BJ (cell line): ENCODE results near the gene STK33. TPM values are rescaled to one million over a fixed set of nuclear protein-coding genes. Genes with fewer than 3 reads are reported as not detected.

Experiments used
- CTCF ChIA-PET: fragments of 350-600 bp; formaldehyde crosslinking; extraction: SDS; loops from one replicate; lab custom pipeline; 2021; ENCODE audit warnings: antibody characterized with exemption, inconsistent platforms; lab: Yijun Ruan, JAX
- POLR2A ChIA-PET: fragments of 300-600 bp; sonication (Branson Sonifier 250); formaldehyde crosslinking; extraction: SDS; loops from one replicate; lab custom pipeline; 2021; ENCODE audit warnings: antibody characterized with exemption; lab: Charles Lee
- DNase-seq: peaks from one replicate; pipeline ENCODE4 v3.0.0-alpha.2; 2011; ENCODE audit warnings: low read depth
- H3K27me3 ChIP-seq: 2 replicates; pipeline ENCODE4 v1.6.0; 2011; ENCODE audit warnings: low read length; ENCODE audit not compliant: control insufficient read depth, insufficient read depth
- H3K36me3 ChIP-seq: 2 replicates; pipeline ENCODE4 v1.5.1; 2011; ENCODE audit warnings: low read length; ENCODE audit not compliant: control insufficient read depth, insufficient read depth
- H3K4me3 ChIP-seq: 2 replicates; pipeline ENCODE4 v1.5.1; 2011; ENCODE audit warnings: low read depth, mild to moderate bottlenecking, control low read depth, low read length
- polyA plus RNA-seq: library from polyadenylated mRNA; depleted of rRNA; stranded (reverse); fragments of >200 nt; gene quantifications from 2 replicates; pipeline ENCODE4 v1.2.3, GENCODE V29; 2011
- TF ChIP-seq, protein P1 (sequence below): IDR thresholded peaks from 2 replicates; pipeline ENCODE4 v1.5.1; 2011; ENCODE audit warnings: low read depth, mild to moderate bottlenecking, control low read depth, inconsistent platforms, low read length, moderate library complexity; ENCODE audit not compliant: insufficient read depth

Gene STK33
- polyA plus RNA-seq, 1 experiment, result 3.0 TPM

DNA sequence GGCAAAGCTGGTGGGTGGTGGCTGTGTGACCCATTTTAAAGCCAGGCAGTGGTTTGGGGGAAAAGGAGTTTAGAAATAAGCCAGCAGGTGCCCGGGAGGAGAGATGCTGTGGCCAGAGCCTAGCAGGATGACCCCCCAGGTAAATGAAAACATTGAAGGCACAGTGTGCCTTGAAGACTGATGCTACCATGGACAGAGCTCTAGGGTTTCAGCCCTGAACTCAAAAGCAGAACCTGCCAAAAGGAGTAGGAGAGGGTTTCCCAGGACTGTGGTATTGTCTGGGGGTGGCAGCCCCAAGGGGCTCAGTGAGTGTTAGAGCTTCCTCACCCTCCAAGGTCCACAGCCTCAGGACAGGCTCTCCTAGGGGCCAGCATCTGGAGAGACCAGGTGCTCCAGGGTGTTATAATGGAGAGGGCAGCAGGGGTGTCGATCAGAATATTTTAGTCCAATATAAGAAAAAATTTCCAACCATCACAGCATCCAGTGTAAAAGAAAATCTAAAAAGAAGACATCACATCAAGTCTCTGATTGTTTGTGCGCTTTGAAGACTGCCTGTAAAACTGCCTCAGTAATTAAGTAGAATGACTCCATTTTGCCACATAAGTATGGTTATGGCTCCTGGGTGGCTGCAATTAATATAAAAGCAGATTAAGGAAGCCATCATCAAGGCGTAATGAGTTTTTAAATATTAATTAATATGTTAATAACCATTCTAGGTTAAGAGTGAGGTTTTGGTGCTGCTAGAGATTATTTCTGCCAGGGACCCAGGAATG is 241.7 kb downstream of the STK33 start:
- POLR2A ChIA-PET, result no interaction called here
- TF ChIP-seq, protein P1, sequence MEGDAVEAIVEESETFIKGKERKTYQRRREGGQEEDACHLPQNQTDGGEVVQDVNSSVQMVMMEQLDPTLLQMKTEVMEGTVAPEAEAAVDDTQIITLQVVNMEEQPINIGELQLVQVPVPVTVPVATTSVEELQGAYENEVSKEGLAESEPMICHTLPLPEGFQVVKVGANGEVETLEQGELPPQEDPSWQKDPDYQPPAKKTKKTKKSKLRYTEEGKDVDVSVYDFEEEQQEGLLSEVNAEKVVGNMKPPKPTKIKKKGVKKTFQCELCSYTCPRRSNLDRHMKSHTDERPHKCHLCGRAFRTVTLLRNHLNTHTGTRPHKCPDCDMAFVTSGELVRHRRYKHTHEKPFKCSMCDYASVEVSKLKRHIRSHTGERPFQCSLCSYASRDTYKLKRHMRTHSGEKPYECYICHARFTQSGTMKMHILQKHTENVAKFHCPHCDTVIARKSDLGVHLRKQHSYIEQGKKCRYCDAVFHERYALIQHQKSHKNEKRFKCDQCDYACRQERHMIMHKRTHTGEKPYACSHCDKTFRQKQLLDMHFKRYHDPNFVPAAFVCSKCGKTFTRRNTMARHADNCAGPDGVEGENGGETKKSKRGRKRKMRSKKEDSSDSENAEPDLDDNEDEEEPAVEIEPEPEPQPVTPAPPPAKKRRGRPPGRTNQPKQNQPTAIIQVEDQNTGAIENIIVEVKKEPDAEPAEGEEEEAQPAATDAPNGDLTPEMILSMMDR, result no peak
- no peak for DNase-seq
- peaks cover 15% of the 10 kb centered on the region for H3K27me3 ChIP-seq
- CTCF ChIA-PET, result interaction anchor here (0.6 to 1.1 kb wide), 2 partner anchors 25 to 816 kb away, joined by 3 read pairs; no protein-coding TSS in a partner anchor
- no peak overlapping the region for H3K4me3 ChIP-seq
- H3K36me3 ChIP-seq, result no peaks in the 10 kb centered on the region

DNA sequence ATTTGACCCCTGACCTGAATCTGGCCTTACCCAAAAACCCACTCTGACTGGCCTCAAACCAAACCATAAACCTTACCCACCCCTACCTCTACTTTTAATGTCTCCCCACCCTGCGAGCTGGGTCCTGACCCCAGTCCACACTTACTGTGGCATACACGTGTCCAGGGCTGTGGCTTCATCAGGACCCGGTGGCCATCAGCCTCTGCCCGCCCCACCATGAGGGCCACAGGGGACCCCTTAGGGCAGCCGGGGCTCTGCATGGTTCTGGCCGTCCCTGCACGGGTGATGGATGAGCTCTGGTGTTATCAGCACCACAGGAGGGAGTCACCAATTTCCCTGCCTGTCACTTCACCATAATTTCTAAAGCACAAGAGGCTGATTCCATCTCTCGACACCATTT is 242.8 kb downstream of the STK33 start:
- DNase-seq, result no peak
- Histone ChIP-seq H3K4me3 (no peak overlapping the region), H3K36me3 (no peaks in the 10 kb centered on the region), H3K27me3 (peaks cover 15% of the 10 kb centered on the region)
- TF ChIP-seq, protein P1, result no peak
- POLR2A ChIA-PET, result no interaction called here
- CTCF ChIA-PET, result no interaction called here

DNA sequence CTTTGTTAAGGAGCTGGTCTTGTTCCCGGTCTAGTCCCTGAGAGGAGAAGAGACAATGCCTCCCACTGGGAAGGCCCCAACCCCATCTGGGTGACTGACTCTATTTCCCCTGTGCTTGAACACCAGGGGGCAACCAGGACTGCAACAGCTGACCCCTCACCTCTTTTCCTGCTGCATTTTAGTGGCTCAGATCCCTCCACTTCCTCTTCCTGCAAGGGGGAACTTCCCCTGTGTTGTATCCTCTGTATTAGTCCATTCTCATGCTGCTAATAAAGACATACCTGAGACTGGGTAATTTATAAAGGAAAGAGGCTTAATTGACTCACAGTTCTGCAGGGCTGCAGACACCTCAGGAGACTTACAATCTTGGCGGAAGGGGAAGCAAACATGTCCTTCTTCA is 246.1 kb downstream of the STK33 start:
- Histone ChIP-seq H3K27me3 (peaks cover 2% of the 10 kb centered on the region; the same call in 1 of the 2 replicates), H3K36me3 (no peaks in the 10 kb centered on the region), H3K4me3 (no peak overlapping the region)
- TF ChIP-seq, protein P1, result no peak
- DNase-seq, result no peak
- ChIA-PET POLR2A (no interaction called here), CTCF (interaction anchor here (1.7 kb wide), 1 partner anchor 155 kb away, joined by 4 read pairs; no protein-coding TSS in a partner anchor)

DNA sequence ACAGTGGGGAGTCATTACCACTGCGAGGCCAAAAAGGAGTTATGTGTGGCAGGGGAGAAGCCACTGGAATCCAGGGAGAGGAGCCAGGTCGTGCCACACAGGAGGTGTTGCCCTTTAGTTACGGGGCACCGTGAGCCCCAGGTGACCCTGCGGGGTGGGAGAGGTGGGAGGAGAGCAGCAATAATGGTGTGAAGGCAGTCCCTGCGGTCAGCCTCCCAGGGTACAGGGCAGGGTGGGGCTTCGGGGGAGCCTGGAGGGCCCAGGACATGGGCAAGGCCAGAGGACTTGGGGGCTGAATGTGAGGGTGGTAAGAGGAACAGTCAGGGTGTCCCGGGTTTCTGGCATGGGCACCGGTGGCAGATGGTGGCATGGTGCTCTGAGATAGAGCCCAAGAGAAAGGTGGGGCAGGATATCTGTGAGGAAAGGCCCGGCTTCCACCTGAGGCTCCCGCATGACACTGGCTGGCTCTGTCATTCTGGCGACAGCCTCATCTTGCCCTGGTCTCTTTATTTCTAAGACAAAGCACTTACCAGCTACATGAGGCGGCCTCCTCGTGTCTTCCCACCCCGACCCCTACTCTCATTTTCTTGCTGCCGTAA is 247.8 kb downstream of the STK33 start:
- Histone ChIP-seq H3K4me3 (no peak overlapping the region), H3K36me3 (no peaks in the 10 kb centered on the region), H3K27me3 (peaks cover 3% of the 10 kb centered on the region)
- POLR2A ChIA-PET, result no interaction called here
- DNase-seq, result no peak
- CTCF ChIA-PET, result interaction anchor here (1.0 kb wide), 1 partner anchor 10 kb away, joined by 3 read pairs; no protein-coding TSS in a partner anchor
- TF ChIP-seq, protein P1, result no peak

DNA sequence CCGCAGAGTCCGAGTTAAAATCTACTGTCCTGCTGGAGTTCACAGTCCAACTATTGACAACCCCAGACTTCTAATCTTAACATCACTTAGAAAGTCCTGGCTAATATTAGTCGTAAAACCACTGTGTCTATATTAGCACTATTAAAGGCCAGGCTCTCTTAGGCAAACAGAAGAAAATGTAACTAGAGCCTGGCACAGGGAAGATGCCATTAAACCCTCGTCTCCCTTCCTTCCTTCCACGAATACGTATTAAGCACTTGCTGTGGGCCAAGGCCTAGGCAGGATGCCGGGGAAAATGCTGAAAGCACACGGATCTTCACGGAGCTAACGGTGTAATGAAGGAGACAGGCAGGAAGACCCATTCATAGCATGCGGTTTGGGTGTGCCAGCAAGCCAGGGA is 248.8 kb downstream of the STK33 start:
- Histone ChIP-seq H3K36me3 (no peaks in the 10 kb centered on the region), H3K27me3 (peaks cover 5% of the 10 kb centered on the region), H3K4me3 (no peak overlapping the region)
- POLR2A ChIA-PET, result no interaction called here
- no peak for DNase-seq
- TF ChIP-seq, protein P1, result no peak
- CTCF ChIA-PET, result no interaction called here
